Measurements from ENCODE around the gene SERPINA4.
"Not testable (repeated sequence)": the region's sequence is repeated elsewhere in the genome, so short reads cannot be mapped to it uniquely, and the experiment has no call there.

The SERPINA4 gene

GRCh38 chr14:94596361-94596760, 35.1 kb downstream of the SERPINA4 start:
- peaks cover 9 to 19% of the 10 kb centered on the region in 2 donors for H3K4me1 ChIP-seq (ENCODE audit: control insufficient read depth in 2 of 2, insufficient read depth in 2 of 2, low read length in 2 of 2)
- no peaks in the 10 kb centered on the region for H3K27me3 ChIP-seq (ENCODE audit: control insufficient read depth in 2 of 2, insufficient read depth in 2 of 2, low read length in 2 of 2)
- no peaks in the 10 kb centered on the region for H3K9me3 ChIP-seq (ENCODE audit: control insufficient read depth in 2 of 2, low read length in 2 of 2)
- no peaks in the 10 kb centered on the region for H3K36me3 ChIP-seq (ENCODE audit: control insufficient read depth in 2 of 2, insufficient read depth in 2 of 2, low read length in 2 of 2)
- H3K27ac ChIP-seq (ENCODE audit: low read depth in 2 of 2, low read length in 2 of 2) = no peak overlapping the region
- no peak overlapping the region for H3K4me3 ChIP-seq (ENCODE audit: low read length in 2 of 2)
- no peak overlapping the region for H3K9ac ChIP-seq (ENCODE audit: low read depth in 1 of 2, low read length in 2 of 2)

- no peak overlapping the region for H3K27ac ChIP-seq (ENCODE audit: low read depth in 2 of 2, low read length in 2 of 2)
- no peaks in the 10 kb centered on the region for H3K36me3 ChIP-seq (ENCODE audit: control insufficient read depth in 2 of 2, insufficient read depth in 2 of 2, low read length in 2 of 2)
- no peak overlapping the region for H3K9ac ChIP-seq (ENCODE audit: low read depth in 1 of 2, low read length in 2 of 2)
- no peak overlapping the region for H3K4me3 ChIP-seq (ENCODE audit: low read length in 2 of 2)
- H3K4me1 ChIP-seq (ENCODE audit: control insufficient read depth in 2 of 2, insufficient read depth in 2 of 2, low read length in 2 of 2) = peaks cover 9 to 19% of the 10 kb centered on the region in 2 donors
- H3K27me3 ChIP-seq (ENCODE audit: control insufficient read depth in 2 of 2, insufficient read depth in 2 of 2, low read length in 2 of 2) = no peaks in the 10 kb centered on the region
- H3K9me3 ChIP-seq (ENCODE audit: control insufficient read depth in 2 of 2, low read length in 2 of 2) = no peaks in the 10 kb centered on the region
Measured at GRCh38 chr14:94597788-94598187, 36.5 kb downstream of the SERPINA4 start.

- Histone ChIP-seq H3K27me3 (ENCODE audit: control insufficient read depth in 2 of 2, insufficient read depth in 2 of 2, low read length in 2 of 2) (no peaks in the 10 kb centered on the region), H3K27ac (ENCODE audit: low read depth in 2 of 2, low read length in 2 of 2) (peak overlapping the region; percentile 35 to 59), H3K4me1 (ENCODE audit: control insufficient read depth in 2 of 2, insufficient read depth in 2 of 2, low read length in 2 of 2) (peaks cover 9 to 19% of the 10 kb centered on the region in 2 donors), H3K9me3 (ENCODE audit: control insufficient read depth in 2 of 2, low read length in 2 of 2) (no peaks in the 10 kb centered on the region), H3K36me3 (ENCODE audit: control insufficient read depth in 2 of 2, insufficient read depth in 2 of 2, low read length in 2 of 2) (no peaks in the 10 kb centered on the region), H3K4me3 (ENCODE audit: low read length in 2 of 2) (no peak overlapping the region), H3K9ac (ENCODE audit: low read depth in 1 of 2, low read length in 2 of 2) (peak overlapping the region in 1 of 2 donors; percentile 30)
Measured at GRCh38 chr14:94598506-94598815, 37.2 kb downstream of the SERPINA4 start.

- Histone ChIP-seq H3K4me1 (ENCODE audit: control insufficient read depth in 2 of 2, insufficient read depth in 2 of 2, low read length in 2 of 2) (peaks cover 9 to 19% of the 10 kb centered on the region in 2 donors), H3K9ac (ENCODE audit: low read depth in 1 of 2, low read length in 2 of 2) (peak overlapping the region in 1 of 2 donors; percentile 30), H3K27ac (ENCODE audit: low read depth in 2 of 2, low read length in 2 of 2) (peak overlapping the region; percentile 35 to 59), H3K4me3 (ENCODE audit: low read length in 2 of 2) (no peak overlapping the region), H3K9me3 (ENCODE audit: control insufficient read depth in 2 of 2, low read length in 2 of 2) (no peaks in the 10 kb centered on the region), H3K36me3 (ENCODE audit: control insufficient read depth in 2 of 2, insufficient read depth in 2 of 2, low read length in 2 of 2) (no peaks in the 10 kb centered on the region), H3K27me3 (ENCODE audit: control insufficient read depth in 2 of 2, insufficient read depth in 2 of 2, low read length in 2 of 2) (no peaks in the 10 kb centered on the region)
Measured at GRCh38 chr14:94598816-94599655, 37.8 kb downstream of the SERPINA4 start.

GRCh38 chr14:94599656-94600004, 38.4 kb downstream of the SERPINA4 start:
- no peaks in the 10 kb centered on the region for H3K36me3 ChIP-seq (ENCODE audit: control insufficient read depth in 2 of 2, insufficient read depth in 2 of 2, low read length in 2 of 2)
- peaks cover 9 to 19% of the 10 kb centered on the region in 2 donors for H3K4me1 ChIP-seq (ENCODE audit: control insufficient read depth in 2 of 2, insufficient read depth in 2 of 2, low read length in 2 of 2)
- peak overlapping the region; percentile 28 to 56 for H3K27ac ChIP-seq (ENCODE audit: low read depth in 2 of 2, low read length in 2 of 2)
- H3K9me3 ChIP-seq (ENCODE audit: control insufficient read depth in 2 of 2, low read length in 2 of 2) = no peaks in the 10 kb centered on the region
- no peak overlapping the region for H3K9ac ChIP-seq (ENCODE audit: low read depth in 1 of 2, low read length in 2 of 2)
- H3K27me3 ChIP-seq (ENCODE audit: control insufficient read depth in 2 of 2, insufficient read depth in 2 of 2, low read length in 2 of 2) = no peaks in the 10 kb centered on the region
- no peak overlapping the region for H3K4me3 ChIP-seq (ENCODE audit: low read length in 2 of 2)

GRCh38 chr14:94600148-94600545, 38.9 kb downstream of the SERPINA4 start:
- no peak overlapping the region for H3K9ac ChIP-seq (ENCODE audit: low read depth in 1 of 2, low read length in 2 of 2)
- H3K4me1 ChIP-seq (ENCODE audit: control insufficient read depth in 2 of 2, insufficient read depth in 2 of 2, low read length in 2 of 2) = peaks cover 9 to 19% of the 10 kb centered on the region in 2 donors
- no peaks in the 10 kb centered on the region for H3K27me3 ChIP-seq (ENCODE audit: control insufficient read depth in 2 of 2, insufficient read depth in 2 of 2, low read length in 2 of 2)
- no peaks in the 10 kb centered on the region for H3K9me3 ChIP-seq (ENCODE audit: control insufficient read depth in 2 of 2, low read length in 2 of 2)
- H3K36me3 ChIP-seq (ENCODE audit: control insufficient read depth in 2 of 2, insufficient read depth in 2 of 2, low read length in 2 of 2) = no peaks in the 10 kb centered on the region
- no peak overlapping the region for H3K4me3 ChIP-seq (ENCODE audit: low read length in 2 of 2)
- peak overlapping the region in 1 of 2 donors; percentile 56 for H3K27ac ChIP-seq (ENCODE audit: low read depth in 2 of 2, low read length in 2 of 2)

- no peaks in the 10 kb centered on the region for H3K27me3 ChIP-seq (ENCODE audit: control insufficient read depth in 2 of 2, insufficient read depth in 2 of 2, low read length in 2 of 2)
- no peak overlapping the region for H3K9ac ChIP-seq (ENCODE audit: low read depth in 1 of 2, low read length in 2 of 2)
- H3K9me3 ChIP-seq (ENCODE audit: control insufficient read depth in 2 of 2, low read length in 2 of 2) = no peaks in the 10 kb centered on the region
- no peaks in the 10 kb centered on the region for H3K36me3 ChIP-seq (ENCODE audit: control insufficient read depth in 2 of 2, insufficient read depth in 2 of 2, low read length in 2 of 2)
- H3K4me3 ChIP-seq (ENCODE audit: low read length in 2 of 2) = no peak overlapping the region
- H3K4me1 ChIP-seq (ENCODE audit: control insufficient read depth in 2 of 2, insufficient read depth in 2 of 2, low read length in 2 of 2) = peaks cover 9 to 19% of the 10 kb centered on the region in 2 donors
- H3K27ac ChIP-seq (ENCODE audit: low read depth in 2 of 2, low read length in 2 of 2) = peak overlapping the region in 1 of 2 donors; percentile 26
Measured at GRCh38 chr14:94601884-94602391, 40.7 kb downstream of the SERPINA4 start.

- Histone ChIP-seq H3K27ac (ENCODE audit: low read depth in 2 of 2, low read length in 2 of 2) (no peak overlapping the region), H3K9me3 (ENCODE audit: control insufficient read depth in 2 of 2, low read length in 2 of 2) (no peaks in the 10 kb centered on the region), H3K4me1 (ENCODE audit: control insufficient read depth in 2 of 2, insufficient read depth in 2 of 2, low read length in 2 of 2) (peaks cover 9 to 19% of the 10 kb centered on the region in 2 donors)
Measured at GRCh38 chr14:94602722-94603121, 41.5 kb downstream of the SERPINA4 start.

GRCh38 chr14:94605361-94605760, 44.1 kb downstream of the SERPINA4 start:
- Histone ChIP-seq H3K9ac (ENCODE audit: low read depth in 1 of 2, low read length in 2 of 2) (no peak overlapping the region), H3K36me3 (ENCODE audit: control insufficient read depth in 2 of 2, insufficient read depth in 2 of 2, low read length in 2 of 2) (no peaks in the 10 kb centered on the region), H3K9me3 (ENCODE audit: control insufficient read depth in 2 of 2, low read length in 2 of 2) (no peaks in the 10 kb centered on the region), H3K4me3 (ENCODE audit: low read length in 2 of 2) (no peak overlapping the region), H3K27me3 (ENCODE audit: control insufficient read depth in 2 of 2, insufficient read depth in 2 of 2, low read length in 2 of 2) (no peaks in the 10 kb centered on the region), H3K4me1 (ENCODE audit: control insufficient read depth in 2 of 2, insufficient read depth in 2 of 2, low read length in 2 of 2) (peaks cover 0 to 2% of the 10 kb centered on the region in 2 donors), H3K27ac (ENCODE audit: low read depth in 2 of 2, low read length in 2 of 2) (no peak overlapping the region)

More at GRCh38 chr14:94602722-94603121, 41.5 kb downstream of the SERPINA4 start:
- no peaks in the 10 kb centered on the region for H3K27me3 ChIP-seq (ENCODE audit: control insufficient read depth in 2 of 2, insufficient read depth in 2 of 2, low read length in 2 of 2)
- no peaks in the 10 kb centered on the region for H3K36me3 ChIP-seq (ENCODE audit: control insufficient read depth in 2 of 2, insufficient read depth in 2 of 2, low read length in 2 of 2)
- H3K9ac ChIP-seq (ENCODE audit: low read depth in 1 of 2, low read length in 2 of 2) = no peak overlapping the region
- no peak overlapping the region for H3K4me3 ChIP-seq (ENCODE audit: low read length in 2 of 2)

GRCh38 chr14:94608966-94609365, 47.7 kb downstream of the SERPINA4 start:
- H3K27ac ChIP-seq (ENCODE audit: low read depth in 2 of 2, low read length in 2 of 2); H3K27me3 ChIP-seq (ENCODE audit: control insufficient read depth in 2 of 2, insufficient read depth in 2 of 2, low read length in 2 of 2); H3K4me1 ChIP-seq (ENCODE audit: control insufficient read depth in 2 of 2, insufficient read depth in 2 of 2, low read length in 2 of 2); H3K9me3 ChIP-seq (ENCODE audit: control insufficient read depth in 2 of 2, low read length in 2 of 2); H3K4me3 ChIP-seq (ENCODE audit: low read length in 2 of 2); H3K9ac ChIP-seq (ENCODE audit: low read depth in 1 of 2, low read length in 2 of 2); H3K36me3 ChIP-seq (ENCODE audit: control insufficient read depth in 2 of 2, insufficient read depth in 2 of 2, low read length in 2 of 2): not testable (repeated sequence)

Measured in mucosa of rectum (tissue), 2 donors.